HUES48 (cell line): ENCODE measurements around the gene MFAP4.
A peak's percentile ranks its signal among the peaks of the same experiment; 100 is the strongest.

ENCODE experiments used
- H3K27ac ChIP-seq: one replicate; pipeline ENCODE4 v1.7.0; 2013; ENCODE audit warnings: low read depth, low read length, inconsistent platforms
- H3K27me3 ChIP-seq: 2 replicates; pipeline ENCODE4 v1.6.1; 2013; ENCODE audit warnings: mild to moderate bottlenecking, low read length; ENCODE audit not compliant: control insufficient read depth, insufficient read depth
- H3K36me3 ChIP-seq: 2 replicates; pipeline ENCODE4 v1.6.1; 2013; ENCODE audit warnings: low read length; ENCODE audit not compliant: control insufficient read depth, insufficient read depth
- H3K4me1 ChIP-seq: 2 replicates; pipeline ENCODE4 v1.6.1; 2013; ENCODE audit warnings: mild to moderate bottlenecking, low read length; ENCODE audit not compliant: control insufficient read depth, insufficient read depth
- H3K4me3 ChIP-seq: 2 replicates; pipeline ENCODE4 v1.5.1; 2013; ENCODE audit warnings: mild to moderate bottlenecking, low read depth, low read length
- H3K9ac ChIP-seq: 2 replicates; pipeline ENCODE4 v1.6.1; 2013; ENCODE audit warnings: mild to moderate bottlenecking, low read depth, low read length, moderate library complexity
- H3K9me3 ChIP-seq: 2 replicates; pipeline ENCODE4 v1.6.1; 2013; ENCODE audit warnings: low read length; ENCODE audit not compliant: control insufficient read depth, insufficient read depth

MFAP4 gene

GRCh38 chr17:19397556-19398041, 10.6 kb upstream of the MFAP4 start:
- Histone ChIP-seq H3K27me3 (no peaks in the 10 kb centered on the region), H3K27ac (no peak overlapping the region), H3K9me3 (no peaks in the 10 kb centered on the region), H3K36me3 (no peaks in the 10 kb centered on the region), H3K9ac (no peak overlapping the region), H3K4me3 (no peak overlapping the region), H3K4me1 (peaks cover 11% of the 10 kb centered on the region)

GRCh38 chr17:19392303-19392702, 5.3 kb upstream of the MFAP4 start:
- Histone ChIP-seq H3K4me1 (peaks cover 18% of the 10 kb centered on the region), H3K9me3 (no peaks in the 10 kb centered on the region), H3K9ac (no peak overlapping the region), H3K4me3 (no peak overlapping the region), H3K36me3 (no peaks in the 10 kb centered on the region), H3K27ac (no peak overlapping the region), H3K27me3 (no peaks in the 10 kb centered on the region)

GRCh38 chr17:19391432-19391831, 4.4 kb upstream of the MFAP4 start:
- Histone ChIP-seq H3K36me3 (no peaks in the 10 kb centered on the region), H3K4me3 (no peak overlapping the region), H3K9me3 (no peaks in the 10 kb centered on the region), H3K4me1 (peaks cover 21% of the 10 kb centered on the region), H3K9ac (no peak overlapping the region), H3K27me3 (no peaks in the 10 kb centered on the region), H3K27ac (no peak overlapping the region)

DNA sequence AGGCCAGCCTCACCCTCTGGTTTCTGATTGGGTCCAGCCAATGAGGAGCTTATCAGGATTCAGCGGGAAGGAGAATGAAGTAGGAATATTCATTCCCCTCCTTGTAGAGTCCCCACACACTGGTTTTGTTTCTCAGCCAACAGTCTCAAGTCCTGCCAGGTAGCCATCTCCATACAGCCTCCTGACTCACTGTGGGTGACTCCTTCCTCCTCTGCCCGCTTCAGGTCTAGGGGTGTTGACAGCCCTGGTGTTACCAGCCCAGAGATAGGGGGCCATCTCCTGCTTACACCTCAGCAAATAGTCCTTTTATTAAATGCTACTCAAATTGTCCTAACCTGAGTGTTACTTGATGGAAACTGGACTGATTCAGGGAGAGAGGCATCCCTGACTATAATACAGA, 4.0 kb upstream of the MFAP4 start:
- Histone ChIP-seq H3K4me1 (peaks cover 24% of the 10 kb centered on the region), H3K9me3 (no peaks in the 10 kb centered on the region), H3K9ac (no peak overlapping the region), H3K36me3 (no peaks in the 10 kb centered on the region), H3K4me3 (no peak overlapping the region), H3K27ac (no peak overlapping the region), H3K27me3 (no peaks in the 10 kb centered on the region)

- Histone ChIP-seq H3K9me3 (no peaks in the 10 kb centered on the region), H3K27ac (no peak overlapping the region), H3K9ac (no peak overlapping the region), H3K4me3 (no peak overlapping the region), H3K27me3 (no peaks in the 10 kb centered on the region), H3K36me3 (peaks cover 16% of the 10 kb centered on the region), H3K4me1 (peaks cover 26% of the 10 kb centered on the region)
Measured at GRCh38 chr17:19388791-19389785, 2.1 kb upstream of the MFAP4 start.

- Histone ChIP-seq H3K27ac (peak overlapping the region; percentile 83), H3K9me3 (no peaks in the 10 kb centered on the region), H3K4me1 (peaks cover 26% of the 10 kb centered on the region), H3K27me3 (no peaks in the 10 kb centered on the region), H3K9ac (no peak overlapping the region), H3K4me3 (no peak overlapping the region; the same call in 1 of the 2 replicates), H3K36me3 (peaks cover 26% of the 10 kb centered on the region)
Measured at GRCh38 chr17:19387921-19388521, 1.0 kb upstream of the MFAP4 start.

- Histone ChIP-seq H3K4me1 (peaks cover 23% of the 10 kb centered on the region), H3K9ac (no peak overlapping the region), H3K27me3 (no peaks in the 10 kb centered on the region), H3K4me3 (no peak overlapping the region), H3K36me3 (peaks cover 42% of the 10 kb centered on the region), H3K9me3 (no peaks in the 10 kb centered on the region), H3K27ac (peak overlapping the region; percentile 83)
Measured at GRCh38 chr17:19386051-19386929, 700 bp downstream of the MFAP4 start.

- no peak overlapping the region for H3K9ac ChIP-seq
- no peaks in the 10 kb centered on the region for H3K9me3 ChIP-seq
- H3K27ac ChIP-seq = no peak overlapping the region
- H3K4me1 ChIP-seq = peaks cover 17% of the 10 kb centered on the region
- H3K27me3 ChIP-seq = no peaks in the 10 kb centered on the region
- H3K4me3 ChIP-seq = no peak overlapping the region
- H3K36me3 ChIP-seq = peaks cover 49% of the 10 kb centered on the region
Measured at GRCh38 chr17:19385521-19385983, 1.4 kb downstream of the MFAP4 start.

- Histone ChIP-seq H3K4me3 (no peak overlapping the region), H3K27me3 (no peaks in the 10 kb centered on the region), H3K4me1 (peaks cover 17% of the 10 kb centered on the region), H3K9me3 (no peaks in the 10 kb centered on the region), H3K36me3 (peaks cover 56% of the 10 kb centered on the region), H3K27ac (peak overlapping the region; percentile 1), H3K9ac (no peak overlapping the region)
Measured at GRCh38 chr17:19384723-19385391, 2.1 kb downstream of the MFAP4 start.
